Choroid plexus epithelial cell (primary cell): ENCODE measurements around the gene LIMK1.

Experiments
- DNase-seq: peaks from one replicate; pipeline ENCODE4 v3.0.0-alpha.2; 2010; ENCODE audit warnings: low read depth
- H3K4me3 ChIP-seq: 2 replicates; pipeline ENCODE4 v1.5.1; 2011; ENCODE audit warnings: low read depth, mild to moderate bottlenecking, control low read depth, low read length, moderate library complexity
- CTCF ChIP-seq: conservative IDR thresholded peaks from 2 replicates; pipeline ENCODE4 v1.5.1; 2011; ENCODE audit warnings: low read depth, mild to moderate bottlenecking, control low read depth, inconsistent platforms, low read length, moderate library complexity

LIMK1 gene

GRCh38 chr7:74126220-74126880, 42.7 kb downstream of the LIMK1 start:
- no peak overlapping the region for H3K4me3 ChIP-seq

DNA sequence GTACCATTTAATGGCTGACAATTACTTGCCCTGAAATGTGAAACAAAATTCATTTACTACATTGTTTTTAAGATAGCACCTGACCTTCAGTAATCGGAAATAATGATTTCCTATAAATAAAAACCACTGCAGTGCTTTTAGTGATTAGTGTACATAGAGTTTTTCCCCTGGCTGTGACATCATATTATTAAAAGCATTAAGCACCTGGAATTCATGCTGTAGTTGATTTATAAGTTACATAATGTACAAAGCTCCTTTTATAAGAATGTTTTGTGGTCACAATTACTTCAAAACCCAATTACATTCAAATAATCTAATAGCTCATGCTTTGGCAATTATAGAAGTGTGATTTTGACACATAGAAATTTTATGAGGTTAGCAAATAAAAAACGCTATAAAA, 46.3 kb downstream of the LIMK1 start:
- TF ChIP-seq CTCF: no peak
- no peak for DNase-seq
- H3K4me3 ChIP-seq: no peak overlapping the region

More at GRCh38 chr7:74126220-74126880, 42.7 kb downstream of the LIMK1 start:
- no peak for TF ChIP-seq CTCF
- no peak for DNase-seq

GRCh38 chr7:74130518-74130917, 46.9 kb downstream of the LIMK1 start:
- no peak overlapping the region for H3K4me3 ChIP-seq
- no peak for TF ChIP-seq CTCF
- no peak for DNase-seq

DNA sequence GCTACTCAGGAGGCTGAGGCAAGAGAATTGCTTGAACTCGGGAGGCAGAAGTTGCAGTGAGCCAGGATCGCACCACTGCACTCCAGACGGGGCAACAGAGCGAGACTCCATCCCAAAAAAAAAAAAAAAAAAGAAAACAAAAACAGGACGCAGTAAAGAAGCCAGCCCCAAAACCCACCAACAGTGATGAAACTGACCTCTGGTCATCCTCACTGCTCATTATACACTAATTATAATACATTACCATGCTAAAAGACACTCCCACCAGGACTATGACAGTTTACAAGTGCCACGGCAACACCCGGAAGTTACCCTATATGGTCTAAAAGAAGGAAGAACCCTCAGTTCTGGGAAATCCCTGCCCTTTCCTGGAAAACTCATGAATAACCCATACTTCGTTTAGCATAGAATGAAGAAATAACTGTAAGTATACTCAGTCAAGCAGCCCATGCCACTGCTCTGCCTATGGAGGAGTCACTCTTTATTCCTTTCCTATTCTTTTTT, 50.6 kb downstream of the LIMK1 start:
- no peak for DNase-seq
- no peak overlapping the region for H3K4me3 ChIP-seq
- TF ChIP-seq CTCF: no peak

GRCh38 chr7:74138334-74138867, 54.8 kb downstream of the LIMK1 start:
- H3K4me3 ChIP-seq: no peak overlapping the region
- no peak for DNase-seq
- no peak for TF ChIP-seq CTCF

- H3K4me3 ChIP-seq: no peak overlapping the region
- TF ChIP-seq CTCF: no peak
- no peak for DNase-seq
Measured at GRCh38 chr7:74138945-74139843, 55.6 kb downstream of the LIMK1 start.
